H1 (cell line): Measurements from ENCODE around the gene AGPAT3. TPM values are rescaled to one million over a fixed set of nuclear protein-coding genes. Genes with fewer than 3 reads are reported as not detected.

Experiments used
- CTCF ChIA-PET: fragments of 300-600 bp; sonication (Branson Sonifier 250); formaldehyde crosslinking; loops from one replicate; lab custom pipeline; 2021; ENCODE audit not compliant: partially characterized antibody; lab: Charles Lee
- POLR2A ChIA-PET: fragments of 300-600 bp; sonication (Branson Sonifier 250); formaldehyde crosslinking; loops from one replicate; lab custom pipeline; 2021; ENCODE audit warnings: inconsistent platforms; ENCODE audit not compliant: partially characterized antibody; lab: Charles Lee
- DNase-seq, 2 experiments: peaks; one replicate each; pipeline versions ENCODE4 v3.0.0 to v3.0.0-alpha.2; 2010 to 2022; ENCODE audit warnings: low spot score in 2 of 2, low read depth in 1 of 2, mixed read lengths in 1 of 2
- FAIRE-seq: peaks from 2 replicates; lab custom pipeline; 2011; peaks lifted over from hg19 to GRCh38; lab: Jason Lieb, UNC
- H2AFZ ChIP-seq: 2 replicates; pipeline ENCODE4 v1.8.1; 2012; ENCODE audit warnings: low read length, inconsistent platforms
- H2AK5ac ChIP-seq: 2 replicates; pipeline ENCODE4 v1.6.1; 2013; ENCODE audit warnings: low read depth, low read length
- H2BK120ac ChIP-seq: replicated peaks from 2 replicates; pipeline ENCODE3; 2013; ENCODE audit warnings: low read depth, low read length, inconsistent platforms
- H2BK12ac ChIP-seq: 2 replicates; pipeline ENCODE4 v1.6.1; 2013; ENCODE audit warnings: low read depth, low read length
- H2BK15ac ChIP-seq: 2 replicates; pipeline ENCODE4 v1.6.1; 2013; ENCODE audit warnings: low read length
- H2BK20ac ChIP-seq: 2 replicates; pipeline ENCODE4 v1.6.1; 2013; ENCODE audit warnings: low read length
- H2BK5ac ChIP-seq: 2 replicates; pipeline ENCODE4 v1.6.1; 2013; ENCODE audit warnings: low read depth, low read length
- H3K14ac ChIP-seq: 2 replicates; pipeline ENCODE4 v1.6.1; 2013; ENCODE audit warnings: inconsistent platforms; ENCODE audit not compliant: insufficient read length
- H3K18ac ChIP-seq: 2 replicates; pipeline ENCODE4 v1.6.1; 2013; ENCODE audit warnings: low read length; ENCODE audit errors: extremely low read depth
- H3K23ac ChIP-seq: 2 replicates; pipeline ENCODE4 v1.6.1; 2013; ENCODE audit warnings: inconsistent platforms; ENCODE audit not compliant: insufficient read length
- H3K23me2 ChIP-seq: 2 replicates; pipeline ENCODE4 v1.6.1; 2013; ENCODE audit warnings: low read depth, low read length
- H3K27ac ChIP-seq: 2 replicates; pipeline ENCODE4 v1.6.1; 2011; ENCODE audit warnings: low read depth, low read length, inconsistent platforms
- H3K27me3 ChIP-seq, 4 experiments: replicated peaks in 1 of 4; 1 replicate in 1 of 4; 2 replicates in 3 of 4; pipeline versions ENCODE4 v1.6.1 to v1.8.1; 2011 to 2013; ENCODE audit warnings: low read length in 3 of 4, mild to moderate bottlenecking in 3 of 4, inconsistent platforms in 2 of 4, mixed read lengths in 2 of 4, moderate library complexity in 1 of 4; ENCODE audit not compliant: control insufficient read depth in 3 of 4, insufficient read depth in 3 of 4; ENCODE audit errors: extremely low read depth in 1 of 4
- H3K36me3 ChIP-seq, 4 experiments: 2 replicates each; pipeline versions ENCODE4 v1.6.1 to v1.8.1; 2011 to 2013; ENCODE audit warnings: mild to moderate bottlenecking in 4 of 4, low read length in 3 of 4, moderate library complexity in 2 of 4, control low read depth in 1 of 4, inconsistent platforms in 1 of 4; ENCODE audit not compliant: insufficient read depth in 4 of 4, control insufficient read depth in 2 of 4
- H3K4ac ChIP-seq: replicated peaks from 2 replicates; pipeline ENCODE3; 2013; ENCODE audit warnings: low read length, low read depth, mixed read lengths, inconsistent platforms; ENCODE audit not compliant: insufficient read length
- H3K4me1 ChIP-seq, 4 experiments: replicated peaks in 1 of 4; 1 replicate in 1 of 4; 2 replicates in 3 of 4; pipeline versions ENCODE4 v1.6.1 to v1.8.1; 2011 to 2013; ENCODE audit warnings: low read length in 3 of 4, inconsistent platforms in 2 of 4, mixed read lengths in 1 of 4; ENCODE audit not compliant: insufficient read depth in 4 of 4, control insufficient read depth in 3 of 4
- H3K4me2 ChIP-seq, 2 experiments: 2 replicates each; pipeline versions ENCODE4 v1.6.1 to v1.8.1; 2011 to 2013; ENCODE audit warnings: low read depth in 2 of 2, low read length in 2 of 2, control low read depth in 1 of 2, inconsistent platforms in 1 of 2, mild to moderate bottlenecking in 1 of 2; ENCODE audit not compliant: insufficient read depth in 1 of 2
- H3K4me3 ChIP-seq, 4 experiments: fragments of 200-600, 300-600 bp in 1 of 4; sonication (generic), shearing (Covaris generic), sonication (Bioruptor Twin) in 1 of 4; 2 replicates each; pipeline versions ENCODE4 v1.5.1 to v1.8.1; 2011 to 2016; ENCODE audit warnings: low read length in 4 of 4, low read depth in 3 of 4, control low read depth in 2 of 4, inconsistent platforms in 2 of 4, mild to moderate bottlenecking in 2 of 4, mixed read lengths in 1 of 4, moderate library complexity in 1 of 4; ENCODE audit not compliant: insufficient read depth in 2 of 4; ENCODE audit errors: extremely low read depth in 1 of 4
- H3K56ac ChIP-seq: replicated peaks from 2 replicates; pipeline ENCODE3; 2013; ENCODE audit warnings: low read depth, mild to moderate bottlenecking, mixed read lengths, low read length, inconsistent platforms; ENCODE audit not compliant: insufficient read length
- H3K79me1 ChIP-seq: 2 replicates; pipeline ENCODE4 v1.6.1; 2013; ENCODE audit warnings: low read depth, low read length, control low read depth
- H3K79me2 ChIP-seq, 2 experiments: 2 replicates each; pipeline versions ENCODE4 v1.6.1 to v1.8.1; 2012 to 2013; ENCODE audit warnings: low read length in 2 of 2, mild to moderate bottlenecking in 2 of 2, inconsistent platforms in 1 of 2; ENCODE audit not compliant: insufficient read depth in 2 of 2, control insufficient read depth in 1 of 2
- H3K9ac ChIP-seq, 4 experiments: replicated peaks in 1 of 4; 1 replicate in 1 of 4; 2 replicates in 3 of 4; pipeline versions ENCODE4 v1.6.1 to v1.8.1; 2011 to 2013; ENCODE audit warnings: low read depth in 3 of 4, low read length in 3 of 4, control low read depth in 2 of 4, mild to moderate bottlenecking in 2 of 4, moderate library complexity in 2 of 4, inconsistent platforms in 1 of 4; ENCODE audit errors: extremely low read depth in 1 of 4
- H3K9me3 ChIP-seq, 2 experiments: 2 replicates each; pipeline versions ENCODE4 v1.6.1 to v1.8.1; 2012 to 2013; ENCODE audit warnings: mild to moderate bottlenecking in 2 of 2, moderate library complexity in 2 of 2, control low read depth in 1 of 2, inconsistent platforms in 1 of 2, low read depth in 1 of 2, low read length in 1 of 2, mixed read lengths in 1 of 2; ENCODE audit not compliant: insufficient read depth in 2 of 2
- H4K20me1 ChIP-seq, 2 experiments: replicated peaks in 1 of 2; 2 replicates each; pipeline versions ENCODE3 to v1.8.1; 2011 to 2013; ENCODE audit warnings: inconsistent platforms in 2 of 2, low read length in 2 of 2, mild to moderate bottlenecking in 1 of 2; ENCODE audit not compliant: insufficient read depth in 2 of 2, control insufficient read depth in 1 of 2
- H4K5ac ChIP-seq: 2 replicates; pipeline ENCODE4 v1.6.1; 2013; ENCODE audit warnings: low read length, low read depth, mixed read lengths, inconsistent platforms; ENCODE audit not compliant: insufficient read length
- H4K8ac ChIP-seq: 2 replicates; pipeline ENCODE4 v1.8.0; 2013; ENCODE audit warnings: mild to moderate bottlenecking, moderate library complexity, low read length, inconsistent platforms; ENCODE audit not compliant: insufficient read depth; ENCODE audit errors: extremely low read depth
- H4K91ac ChIP-seq: replicated peaks from 2 replicates; pipeline ENCODE3; 2013; ENCODE audit warnings: low read length, mixed read lengths, inconsistent platforms; ENCODE audit not compliant: insufficient read length
- CBX5 ChIP-seq: fragments of 300-800, 300-1000 bp; sonication (generic); IDR thresholded peaks from 2 replicates; pipeline ENCODE4 v1.7.1; 2016; ENCODE audit warnings: antibody characterized with exemption, low read length, low read depth
- EZH2 ChIP-seq: fragments of 200-600 bp; sonication (generic); IDR thresholded peaks from 2 replicates; pipeline ENCODE4 v1.7.1; 2012; ENCODE audit warnings: low read depth, mild to moderate bottlenecking, moderate library complexity, low read length, inconsistent platforms; ENCODE audit not compliant: severe bottlenecking
- HDAC2 ChIP-seq, 2 experiments: fragments of 300-600 bp in 1 of 2; sonication (generic) in 1 of 2; IDR thresholded peaks; 2 replicates each; pipeline ENCODE4 v1.6.1; 2011 to 2012; ENCODE audit warnings: low read depth in 2 of 2, low read length in 2 of 2, mild to moderate bottlenecking in 2 of 2, moderate library complexity in 2 of 2, borderline replicate concordance in 1 of 2, inconsistent platforms in 1 of 2
- JUND ChIP-seq: IDR thresholded peaks from 2 replicates; pipeline ENCODE4 v1.6.1; 2011; ENCODE audit warnings: mild to moderate bottlenecking, improper control_type of control experiment, low read length
- PHF8 ChIP-seq: fragments of 200-600 bp; sonication (generic); conservative IDR thresholded peaks from 2 replicates; pipeline ENCODE4 v1.7.1; 2012; ENCODE audit warnings: low read depth, mild to moderate bottlenecking, inconsistent platforms, low read length, moderate library complexity
- SAP30 ChIP-seq: fragments of 300-600 bp; sonication (generic); IDR thresholded peaks from 2 replicates; pipeline ENCODE4 v1.7.1; 2012; ENCODE audit warnings: low read length, moderate library complexity, mild to moderate bottlenecking, inconsistent platforms; ENCODE audit not compliant: insufficient read depth, insufficient replicate concordance
- SIX5 ChIP-seq: IDR thresholded peaks from 2 replicates; pipeline ENCODE4 v1.6.1; 2011; ENCODE audit warnings: mild to moderate bottlenecking, low read depth, low read length
- SUZ12 ChIP-seq: fragments of 200-600 bp; sonication (generic); IDR thresholded peaks from 2 replicates; pipeline ENCODE4 v1.6.1; 2012; ENCODE audit warnings: mild to moderate bottlenecking, inconsistent platforms, low read length, moderate library complexity, mixed read lengths
- TCF12 ChIP-seq: IDR thresholded peaks from 2 replicates; pipeline ENCODE4 v1.6.1; 2011; ENCODE audit warnings: low read depth, mild to moderate bottlenecking, low read length
- TEAD4 ChIP-seq: IDR thresholded peaks from 2 replicates; pipeline ENCODE4 v1.6.1; 2012; ENCODE audit warnings: low read depth, low read length, inconsistent platforms, mixed read lengths
- WGBS, 2 experiments: shearing (Covaris generic) in 1 of 2; methylation state at CpG; one replicate each; pipeline versions ENCODE4 v1.1.6 to v1.1.7; 2013 to 2015; ENCODE audit warnings: low lambda C conversion rate in 2 of 2, mixed read lengths in 2 of 2, inconsistent platforms in 1 of 2, low coverage in 1 of 2, missing lambda C conversion rate in 1 of 2; ENCODE audit not compliant: insufficient replicate concordance in 2 of 2, insufficient coverage in 1 of 2, insufficient read length in 1 of 2; ENCODE audit errors: extremely low coverage in 1 of 2, missing lambda C conversion rate in 1 of 2; 5-methylcytosine and 5-hydroxymethylcytosine counted together
- polyA plus RNA-seq, 7 experiments: library from polyadenylated mRNA; depleted of rRNA in 3 of 7; stranded (reverse) in 5 of 7; unstranded in 2 of 7; fragments of >200 nt in 5 of 7; fragments of 200-250 nt in 2 of 7; gene quantifications; 1 replicate in 5 of 7; 2 replicates in 1 of 7; 4 replicates in 1 of 7; pipeline versions ENCODE4 v1.2.1 to v1.2.3, GENCODE V29; 2011 to 2013; ENCODE audit warnings: missing spikeins in 2 of 7, mixed read lengths in 2 of 7
- total RNA-seq: library from RNA; stranded (reverse); fragmentation: NEBNext Ultra II Directional; extraction: Animal tissue kit (Norgen Biotek cat#: 25700); gene quantifications from 2 replicates; pipeline ENCODE4 v1.2.1, GENCODE V29; 2021

Gene AGPAT3
- total and polyA plus RNA-seq, 2 of the 8 experiments (the other 6 are each of a cell fraction or from before 2014, with no cell fraction given): 5.8 to 7.3 TPM

DNA sequence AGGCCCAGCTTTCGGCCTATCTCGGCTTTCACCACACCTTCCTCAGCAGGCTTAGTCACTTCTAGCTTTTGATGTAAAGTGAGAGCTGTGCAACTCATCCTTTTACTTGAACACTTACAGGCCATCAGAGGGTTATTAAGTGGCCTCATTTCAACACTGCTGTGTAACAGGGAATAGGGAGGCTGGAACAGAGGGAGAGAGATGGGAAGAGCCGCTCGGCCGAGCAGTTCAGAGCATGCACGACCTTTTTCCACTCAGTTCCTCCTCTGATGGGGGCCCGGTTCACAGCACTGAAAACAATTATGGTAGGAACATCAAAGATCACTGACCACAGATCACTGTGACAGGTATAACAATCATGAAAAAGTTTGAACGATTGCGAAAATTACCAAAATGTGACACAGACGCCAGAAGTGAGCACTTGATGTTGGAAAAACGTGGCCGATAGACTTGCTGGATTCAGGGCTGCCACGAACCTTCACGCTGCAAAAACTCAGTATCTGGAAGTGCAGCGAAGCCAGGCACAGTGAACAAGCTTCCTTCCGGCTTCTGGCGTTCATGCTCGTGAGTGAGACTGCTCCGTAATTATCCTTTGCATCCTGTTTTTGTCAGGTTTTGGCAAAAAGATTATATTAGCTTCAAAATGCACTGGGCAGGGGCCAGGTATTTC lies 28.6 kb downstream of the AGPAT3 start:
- CTCF ChIA-PET: interaction anchor here (1.4 to 2.1 kb wide), 2 partner anchors 9 to 45 kb away, joined by 3 to 8 read pairs; no protein-coding TSS in a partner anchor
- H3K27me3 ChIP-seq: no peaks in the 10 kb centered on the region
- H3K36me3 ChIP-seq: no peaks in the 10 kb centered on the region
- H3K23me2 ChIP-seq: no peaks in the 10 kb centered on the region
- no peak for FAIRE-seq
- no peak for DNase-seq
- no peak overlapping the region for H3K18ac ChIP-seq
- H3K79me1 ChIP-seq: no peaks in the 10 kb centered on the region
- no peak overlapping the region for H2AFZ ChIP-seq
- H4K5ac ChIP-seq: no peak overlapping the region
- H2AK5ac ChIP-seq: no peak overlapping the region
- no peak overlapping the region for H2BK120ac ChIP-seq
- H4K8ac ChIP-seq: no peak overlapping the region; the same call in 1 of the 2 replicates
- no peak overlapping the region for H3K23ac ChIP-seq
- no peak overlapping the region for H2BK12ac ChIP-seq
- H3K56ac ChIP-seq: no peak overlapping the region
- no peak overlapping the region for H2BK20ac ChIP-seq
- H3K79me2 ChIP-seq: no peaks in the 10 kb centered on the region
- peaks cover 0 to 9% (median 7%) of the 10 kb centered on the region in 4 experiments; a peak in 5 of 7 replicates for H3K4me1 ChIP-seq
- 95% methylated on average over 19 of the region's 19 CpGs; no CpG with 5 or more reads in 1 of the 2 experiments for WGBS, 2 experiments
- no peak overlapping the region for H3K4me3 ChIP-seq
- no peak overlapping the region for H3K27ac ChIP-seq
- TF ChIP-seq PHF8 (no peak), TCF12 (no peak), EZH2 (no peak), CBX5 (no peak), SAP30 (no peak), JUND (no peak), SUZ12 (no peak), TEAD4 (no peak), HDAC2 (IDR thresholded peaks at IDR 0.05; ENCODE audit: borderline replicate concordance in 1 of 2, low read depth in 2 of 2, low read length in 2 of 2) (no peak), SIX5 (no peak)
- no peak overlapping the region for H2BK15ac ChIP-seq
- H3K9me3 ChIP-seq: peaks cover 0 to 7% of the 10 kb centered on the region in 2 experiments; a peak in 1 of 4 replicates
- H3K14ac ChIP-seq: no peak overlapping the region
- H3K4me2 ChIP-seq: no peak overlapping the region
- no peaks in the 10 kb centered on the region for H4K20me1 ChIP-seq
- no peak overlapping the region for H2BK5ac ChIP-seq
- H4K91ac ChIP-seq: no peak overlapping the region
- POLR2A ChIA-PET: interaction anchor here (0.8 kb wide), 2 partner anchors 11 to 125 kb away, joined by 3 read pairs; no protein-coding TSS in a partner anchor
- H3K9ac ChIP-seq: no peak overlapping the region
- no peak overlapping the region for H3K4ac ChIP-seq
